Smooth muscle cell of bladder (primary cell): Measurements from ENCODE around the gene KCNAB3. TPM values are rescaled to one million over a fixed set of nuclear protein-coding genes. Genes with fewer than 3 reads are reported as not detected.

Source experiments
- total RNA-seq: library from RNA; depleted of rRNA; stranded (reverse); fragments of >200 nt; gene quantifications from 2 replicates; pipeline ENCODE4 v1.2.3, GENCODE V29; 2014

KCNAB3 gene
- total RNA-seq = 0.18 and 0.28 TPM in 2 replicates

DNA sequence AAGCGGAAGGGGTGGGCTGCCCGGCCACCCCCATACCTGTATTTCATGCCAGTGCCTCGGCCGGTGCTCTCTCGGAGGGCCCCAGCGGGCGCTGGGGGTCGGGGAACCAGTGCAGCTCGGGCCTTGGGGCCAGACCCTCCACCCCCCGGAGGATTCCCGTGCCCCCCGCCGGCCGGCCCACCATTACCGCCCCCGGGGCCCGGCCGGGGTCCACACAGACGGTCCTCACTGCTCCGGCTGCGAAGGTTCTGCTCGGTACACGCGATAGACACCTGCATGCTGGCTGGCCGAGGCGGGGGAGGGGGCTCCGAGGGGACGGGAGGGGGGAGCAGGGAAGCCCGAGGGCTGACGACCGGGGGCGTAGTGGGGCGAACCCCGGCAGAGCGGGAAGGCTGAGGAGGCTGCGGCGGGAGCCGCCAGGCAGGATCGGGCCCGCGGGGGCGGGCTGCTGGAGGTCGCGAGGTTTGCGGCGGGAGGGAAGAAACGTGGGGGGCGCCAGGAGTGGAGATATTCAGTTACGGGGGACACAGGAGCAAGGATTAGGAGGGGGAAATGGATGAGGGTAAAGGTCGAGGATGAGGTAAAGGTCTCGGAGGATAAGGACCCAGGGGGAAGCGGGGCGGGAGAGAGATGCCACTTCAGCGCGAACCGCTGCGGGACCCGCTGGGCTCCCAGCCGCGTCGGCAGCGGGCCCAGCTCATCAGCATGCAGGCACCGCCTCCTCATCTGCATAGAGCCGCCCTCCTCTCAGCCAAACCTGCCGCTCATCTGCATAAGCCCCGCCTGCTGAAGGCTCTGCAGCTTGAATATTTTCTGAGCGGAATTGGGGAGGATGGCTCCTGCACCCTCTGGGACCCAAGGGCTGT, at the start of gene KCNAB3:
KCNAB3 (minus strand) TSS at position 699 of the 866 bp plus-strand sequence; CDS start at position 278, 421 bp downstream.

DNA sequence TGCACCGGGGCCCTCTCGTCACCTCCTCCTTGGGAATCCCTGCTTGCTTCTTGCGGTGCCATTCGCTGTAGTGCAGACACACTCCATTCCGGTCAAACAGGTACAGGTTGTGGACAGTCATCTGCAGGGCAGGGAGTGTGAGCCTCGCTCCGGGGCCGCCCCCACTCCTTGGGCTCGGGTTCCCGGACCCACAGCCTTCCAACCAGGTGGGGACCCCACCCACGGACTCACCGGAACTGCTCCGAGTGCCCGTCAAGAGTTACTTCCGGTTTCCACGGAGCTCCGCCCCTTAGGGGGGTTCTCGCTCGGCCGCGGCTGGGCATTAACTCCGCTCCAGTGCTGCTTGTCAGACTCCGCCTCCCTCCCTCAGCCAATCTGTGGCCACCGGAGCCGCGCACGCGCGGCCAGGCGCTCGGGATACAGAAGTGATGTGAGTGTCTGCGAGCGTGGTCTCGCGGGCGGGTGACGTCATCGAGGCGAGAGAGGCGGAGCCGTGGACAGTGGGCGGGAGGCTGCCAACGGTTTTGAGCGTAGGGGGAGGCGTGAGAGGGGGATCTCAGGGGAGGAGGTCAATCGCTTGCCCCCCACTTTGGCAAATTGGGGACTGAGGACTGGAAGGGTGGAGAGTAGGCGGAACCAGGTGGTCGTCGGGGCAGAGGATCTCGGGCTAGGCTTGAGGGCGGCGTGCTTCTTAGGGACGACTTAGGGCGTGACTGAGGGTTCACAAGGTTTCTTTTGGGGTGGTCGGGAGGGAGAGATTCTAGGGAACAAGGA, 2.2 kb upstream of the KCNAB3 start, which contains the start of the genes CNTROB and TRAPPC1:
CNTROB (plus strand) TSS at position 498 of the 774 bp plus-strand sequence. CDS start 874 bp downstream, outside the sequence.
TRAPPC1 (minus strand) TSS at position 238 of the 774 bp plus-strand sequence; CDS start at position 121, 117 bp downstream.

GRCh38 chr17:7915611-7916384, 13.9 kb downstream of the KCNAB3 start, which contains the start of gene RNF227:
TSS of gene RNF227 (minus strand) at chr17:7916289. CDS start at chr17:7916195, 94 bp downstream.

DNA sequence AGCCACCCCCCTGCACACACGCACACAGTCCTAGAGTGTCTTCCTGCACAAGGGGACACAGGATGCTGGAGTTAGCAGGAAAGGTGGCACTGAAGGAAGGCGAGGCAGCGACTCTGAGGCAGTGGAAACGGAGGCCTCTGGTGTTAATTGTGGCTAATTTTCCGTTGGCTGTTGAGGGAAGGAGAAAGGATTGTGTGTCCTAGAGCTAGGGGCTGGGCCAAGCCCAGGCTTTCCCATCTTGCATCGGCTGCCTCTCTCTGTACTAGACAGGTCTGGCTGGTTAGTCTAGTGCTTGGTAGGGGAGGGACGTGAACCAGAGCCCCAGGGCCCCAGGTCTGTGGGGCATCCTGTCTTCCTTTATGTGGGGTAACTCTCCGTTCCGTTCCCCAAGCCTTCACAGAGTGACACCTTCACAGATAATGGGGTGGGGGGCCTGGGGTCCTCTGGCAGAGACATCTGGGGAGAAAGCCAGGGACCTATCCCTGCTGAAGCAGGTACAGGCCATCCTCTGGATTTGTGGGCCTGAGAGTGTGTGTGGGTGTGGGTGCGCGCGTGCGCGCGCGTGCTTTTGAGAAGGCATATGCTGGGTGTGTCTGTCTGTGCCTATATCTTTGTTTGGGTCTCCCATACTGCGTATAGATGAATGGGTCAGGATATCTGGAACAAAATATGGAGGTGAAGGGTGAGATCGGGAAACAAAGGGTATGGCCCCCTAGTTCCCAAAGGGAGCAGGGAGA, 41.3 kb downstream of the KCNAB3 start, which contains the start of gene CHD3:
CHD3 (plus strand) TSS at position 606 of the 737 bp plus-strand sequence. CDS start 212 bp downstream, outside the sequence.

Other genes starting within 250 kb of the KCNAB3 start
- gene TP53, start 242.4 kb downstream of the KCNAB3 start, total RNA-seq = 16.9 and 18.7 TPM in 2 replicates
- gene WRAP53, start 241.4 kb downstream of the KCNAB3 start, total RNA-seq = 3.1 and 3.4 TPM in 2 replicates
- 0.09 and 0.28 TPM in 2 replicates for gene EFNB3, start 224.7 kb downstream of the KCNAB3 start, total RNA-seq
- gene DNAH2, start 212.1 kb downstream of the KCNAB3 start, total RNA-seq = 0.57 and 1.8 TPM in 2 replicates
- 4.8 and 7.7 TPM in 2 replicates for gene KDM6B, start 95.6 kb downstream of the KCNAB3 start, total RNA-seq
- gene TMEM88, start 74.8 kb downstream of the KCNAB3 start, total RNA-seq = 0.14 and 0.28 TPM in 2 replicates
- gene NAA38, start 72.3 kb downstream of the KCNAB3 start, total RNA-seq = 96.1 and 113 TPM in 2 replicates
- gene CYB5D1, start 71.9 kb downstream of the KCNAB3 start, total RNA-seq = 6.0 and 8.2 TPM in 2 replicates
- 231 and 283 TPM in 2 replicates for gene CHD3, start 41.1 kb downstream of the KCNAB3 start, total RNA-seq
- 2.3 and 2.8 TPM in 2 replicates for gene RNF227, start 13.6 kb downstream of the KCNAB3 start, total RNA-seq
- 36.4 and 42.0 TPM in 2 replicates for gene TRAPPC1, start 2.1 kb upstream of the KCNAB3 start, total RNA-seq
- 13.4 and 17.4 TPM in 2 replicates for gene CNTROB, start 2.4 kb upstream of the KCNAB3 start, total RNA-seq
- under 0.01 and 0.09 TPM in 2 replicates for gene GUCY2D, start 72.8 kb upstream of the KCNAB3 start, total RNA-seq
- 0.18 TPM in 1 of 2 replicates, not detected in the other for gene ALOX15B, start 109.2 kb upstream of the KCNAB3 start, total RNA-seq
- not detected in 2 replicates for gene ALOX12B, start 157.9 kb upstream of the KCNAB3 start, total RNA-seq
- under 0.01 TPM in 1 of 2 replicates, not detected in the other for gene ALOXE3, start 188.7 kb upstream of the KCNAB3 start, total RNA-seq
- not detected in 2 replicates for gene HES7, start 194.2 kb upstream of the KCNAB3 start, total RNA-seq
- gene PER1, start 222.5 kb upstream of the KCNAB3 start, total RNA-seq = 2.9 and 3.3 TPM in 2 replicates
- gene VAMP2, start 233.1 kb upstream of the KCNAB3 start, total RNA-seq = 3.5 and 3.7 TPM in 2 replicates
- 18.4 and 45.5 TPM in 2 replicates for gene TMEM107, start 246.5 kb upstream of the KCNAB3 start, total RNA-seq